K562 (cell line): ENCODE measurements around the gene CTIF. TPM values are rescaled to one million over a fixed set of nuclear protein-coding genes. Genes with fewer than 3 reads are reported as not detected.
A peak's percentile ranks its signal among the peaks of the same experiment; 100 is the strongest.

ENCODE experiments used
- ASH1L ChIP-seq: fragments of 450-650 bp; IDR thresholded peaks from 2 replicates; pipeline ENCODE4 v1.6.1; 2018; ENCODE audit warnings: borderline replicate concordance, mild to moderate bottlenecking, low read depth; ENCODE audit not compliant: partially characterized antibody
- DDX20 ChIP-seq: fragments of 450-650 bp; IDR thresholded peaks from 2 replicates; pipeline ENCODE4 v1.6.1; 2016; ENCODE audit warnings: missing genetic modification characterization, low read depth, mild to moderate bottlenecking, missing compliant biosample characterization, moderate library complexity
- ELF1 ChIP-seq: fragments of 200-800 bp; sonication (Bioruptor generic); IDR thresholded peaks from 2 replicates; pipeline ENCODE4 v1.6.1; 2016; ENCODE audit warnings: missing genetic modification characterization, missing compliant biosample characterization
- KDM5B ChIP-seq: fragments of 200-600 bp; sonication (generic); IDR thresholded peaks from 2 replicates; pipeline ENCODE4 v1.6.1; 2012; ENCODE audit warnings: low read depth, mild to moderate bottlenecking, moderate library complexity, low read length, control low read depth, inconsistent platforms; ENCODE audit not compliant: insufficient replicate concordance
- MGA ChIP-seq: fragments of 450-650 bp; IDR thresholded peaks from 2 replicates; pipeline ENCODE4 v1.6.1; 2016; ENCODE audit warnings: mild to moderate bottlenecking, moderate library complexity
- NR1H2 ChIP-seq: sonication (generic); formaldehyde crosslinking; IDR thresholded peaks from 2 replicates; pipeline ENCODE4 v1.4.0; 2020; ENCODE audit warnings: mild to moderate bottlenecking, missing genetic modification reagents
- PCBP2 ChIP-seq: fragments of 200-400 bp; formaldehyde crosslinking; IDR thresholded peaks from 2 replicates; pipeline ENCODE4 v1.6.1; 2018; ENCODE audit warnings: low read length, low read depth, mild to moderate bottlenecking, moderate library complexity; ENCODE audit not compliant: poor library complexity, severe bottlenecking
- PRPF4 ChIP-seq: fragments of 200-400 bp; formaldehyde crosslinking; IDR thresholded peaks from one replicate; pipeline ENCODE4 v1.6.1; 2017; ENCODE audit warnings: low read length, low read depth, mild to moderate bottlenecking; ENCODE audit not compliant: insufficient read depth, poor library complexity, severe bottlenecking
- SAFB2 ChIP-seq: fragments of 200-400 bp; formaldehyde crosslinking; IDR thresholded peaks from 2 replicates; pipeline ENCODE4 v1.6.1; 2018; ENCODE audit warnings: borderline replicate concordance, low read length, low read depth, moderate library complexity; ENCODE audit not compliant: severe bottlenecking
- SREBF2 ChIP-seq: sonication (generic); formaldehyde crosslinking; IDR thresholded peaks from 2 replicates; pipeline ENCODE4 v1.4.0; 2020; ENCODE audit warnings: mild to moderate bottlenecking, missing genetic modification reagents
- SRSF1 ChIP-seq: fragments of 200-400 bp; formaldehyde crosslinking; IDR thresholded peaks from 2 replicates; pipeline ENCODE4 v1.6.1; 2017; ENCODE audit warnings: mild to moderate bottlenecking, low read depth, low read length, moderate library complexity
- XRCC4 ChIP-seq: IDR thresholded peaks from one replicate; pipeline ENCODE4 v1.6.1; 2011; ENCODE audit not compliant: insufficient read depth, insufficient read length; ENCODE audit errors: extremely low read depth
- ZC3H11A ChIP-seq: IDR thresholded peaks from 2 replicates; pipeline ENCODE4 v1.6.1; 2012; ENCODE audit warnings: low read depth, low read length, improper control_type of control experiment
- ZNF584 ChIP-seq: fragments of 200-800 bp; sonication (Bioruptor generic); IDR thresholded peaks from 2 replicates; pipeline ENCODE4 v1.6.1; 2016; ENCODE audit warnings: low read depth, mild to moderate bottlenecking, missing genetic modification characterization, missing compliant biosample characterization
- polyA plus RNA-seq, 8 experiments: library from polyadenylated mRNA; depleted of rRNA in 4 of 8; stranded (reverse) in 5 of 8; unstranded in 3 of 8; fragments of >200 nt; fragmentation: Nextera tagmentation in 2 of 8; fragmentation: Illumina TruSeq in 1 of 8; extraction: Ambion mirVana in 2 of 8; extraction: Trizol in 1 of 8; gene quantifications; 2 replicates each; pipeline versions ENCODE4 v1.2.1 to v1.2.3, GENCODE V29; 2011 to 2014; ENCODE audit warnings: inconsistent platforms in 1 of 8, missing spikeins in 1 of 8
- total RNA-seq, 7 experiments: library from RNA; depleted of rRNA in 6 of 7; stranded (reverse); fragments of >200 nt in 6 of 7; fragmentation: Illumina TruSeq in 2 of 7; extraction: Trizol in 2 of 7; gene quantifications; 2 replicates each; pipeline versions ENCODE4 v1.2.1 to v1.2.3, GENCODE V29; 2011 to 2021; ENCODE audit warnings: low replicate concordance in 1 of 7
- TF ChIP-seq, protein P1 (sequence below): fragments of 250-450 bp; sonication (Bioruptor Pico); IDR thresholded peaks from 2 replicates; pipeline ENCODE4 v1.8.0; 2022; ENCODE audit warnings: inconsistent platforms

CTIF gene
- total and polyA plus RNA-seq, 9 of the 15 experiments (the other 6 are each of a cell fraction or from before 2014, with no cell fraction given), result 0.17 to 11.5 (median 2.2) TPM

DNA sequence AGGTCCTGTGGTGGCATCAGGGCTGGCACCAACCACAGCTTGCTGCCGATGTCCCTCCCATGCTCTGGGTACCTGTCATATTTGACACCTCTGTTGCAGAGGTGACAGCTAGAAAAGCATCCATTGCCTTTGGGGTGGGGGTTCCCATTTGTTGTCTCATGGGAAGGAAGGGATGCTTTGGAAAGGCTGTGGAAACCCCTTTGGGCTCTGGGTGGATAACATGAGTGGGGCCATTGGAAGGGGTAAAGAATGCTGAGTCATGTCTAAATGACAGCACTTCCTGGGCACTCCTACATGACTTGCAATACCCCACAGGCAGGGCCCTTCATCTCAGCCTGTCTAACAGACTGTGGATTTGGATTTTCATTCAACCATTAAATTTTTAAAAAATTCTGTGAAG is 27.8 kb downstream of the CTIF start (continued):
- TF ChIP-seq SAFB2 (no peak), PCBP2 (no peak), ASH1L (no peak), ZNF584 (CRISPR knock-in tag) (peak; percentile 91), KDM5B (no peak), ZC3H11A (no peak), ELF1 (tag) (peak; percentile 60), XRCC4 (no peak), DDX20 (tag) (peak; percentile 83), NR1H2 (CRISPR knock-in tag) (no peak), PRPF4 (no peak), MGA (0 out of 2 replicates have a peak, but pooled peaks have one; percentile 21), SREBF2 (CRISPR knock-in tag) (no peak), SRSF1 (no peak)
- TF ChIP-seq, protein P1, sequence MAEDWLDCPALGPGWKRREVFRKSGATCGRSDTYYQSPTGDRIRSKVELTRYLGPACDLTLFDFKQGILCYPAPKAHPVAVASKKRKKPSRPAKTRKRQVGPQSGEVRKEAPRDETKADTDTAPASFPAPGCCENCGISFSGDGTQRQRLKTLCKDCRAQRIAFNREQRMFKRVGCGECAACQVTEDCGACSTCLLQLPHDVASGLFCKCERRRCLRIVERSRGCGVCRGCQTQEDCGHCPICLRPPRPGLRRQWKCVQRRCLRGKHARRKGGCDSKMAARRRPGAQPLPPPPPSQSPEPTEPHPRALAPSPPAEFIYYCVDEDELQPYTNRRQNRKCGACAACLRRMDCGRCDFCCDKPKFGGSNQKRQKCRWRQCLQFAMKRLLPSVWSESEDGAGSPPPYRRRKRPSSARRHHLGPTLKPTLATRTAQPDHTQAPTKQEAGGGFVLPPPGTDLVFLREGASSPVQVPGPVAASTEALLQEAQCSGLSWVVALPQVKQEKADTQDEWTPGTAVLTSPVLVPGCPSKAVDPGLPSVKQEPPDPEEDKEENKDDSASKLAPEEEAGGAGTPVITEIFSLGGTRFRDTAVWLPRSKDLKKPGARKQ, result no peak
